ENCODE data around the gene MITF. TPM values are rescaled to one million over a fixed set of nuclear protein-coding genes. Genes with fewer than 3 reads are reported as not detected.

Gene MITF
- total RNA-seq = 1 to 10 TPM in 2 of 5 experiments, under 1 TPM in 2, not detected in 1; 0.54 to 3.9 (median 1.2) TPM
- not detected for polyA plus RNA-seq
- not detected for total RNA-seq

DNA sequence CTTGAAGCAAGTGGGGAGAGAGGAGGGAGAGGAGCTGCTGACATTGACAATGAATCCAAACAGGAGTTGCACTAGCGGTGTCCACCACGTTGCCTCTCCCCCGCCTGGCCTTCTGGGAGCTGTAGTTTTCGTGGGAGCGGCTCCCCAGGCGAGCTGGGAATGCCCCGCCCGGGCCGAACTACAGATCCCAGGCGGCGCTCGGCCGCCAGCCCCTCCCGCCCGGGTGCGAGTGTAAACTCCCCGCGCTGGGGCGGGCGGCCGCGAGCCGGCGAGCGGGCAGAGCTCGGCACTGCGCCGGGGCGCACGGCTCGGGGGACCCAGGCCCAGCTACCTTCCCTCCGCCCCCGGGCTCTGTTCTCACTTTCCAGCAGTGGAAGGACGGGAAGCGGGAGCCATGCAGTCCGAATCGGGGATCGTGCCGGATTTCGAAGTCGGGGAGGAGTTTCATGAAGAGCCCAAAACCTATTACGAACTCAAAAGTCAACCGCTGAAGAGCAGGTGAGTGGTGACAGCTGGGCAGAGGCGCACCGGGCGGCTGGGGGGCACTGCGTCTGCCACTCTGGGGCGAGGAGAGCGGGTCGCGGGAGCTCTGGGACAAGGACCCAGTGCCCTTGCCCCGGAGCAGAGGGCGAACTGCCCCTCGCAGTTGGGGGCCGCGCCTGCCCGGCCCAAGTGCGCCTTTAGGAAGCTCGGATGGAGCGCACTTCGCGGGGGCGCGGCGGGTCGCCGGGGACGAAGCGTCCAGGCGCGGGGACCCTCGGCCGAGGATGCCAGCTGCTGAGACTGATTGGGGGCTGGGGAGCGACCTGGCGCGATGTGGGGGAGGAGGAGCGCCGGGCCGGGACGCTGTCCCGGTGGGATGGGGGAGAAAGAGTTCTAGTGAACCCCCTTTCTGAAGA, at the start of gene MITF:
Gene MITF, plus strand, starts transcription at position 261 of the 899 bp plus-strand sequence. Its CDS starts 134 bp downstream, at position 395.
- ChIA-PET CTCF (no interaction called here), POLR2A (no interaction called here)
- H3K4me1 ChIP-seq (ENCODE audit: control insufficient read depth in 2 of 2, insufficient read depth in 2 of 2, low read length in 2 of 2) = peaks cover 0 to 5% of the 10 kb centered on the region in 2 donors
- peaks cover 0 to 2% of the 10 kb centered on the region in 2 donors for H3K27me3 ChIP-seq (ENCODE audit: control insufficient read depth in 2 of 2, insufficient read depth in 2 of 2, low read length in 2 of 2)
- Mint-ChIP-seq H3K4me3 (peak within 1 kb of the TSS in 9 of 10 donors; percentile 15 to 61 (median 39)), H3K27ac (no peak within 1 kb of the TSS), H3K9me3 (no peaks in the 10 kb centered on the region), H3K4me1 (peaks cover 0 to 11% (median 8%) of the 10 kb centered on the region in 7 donors), H3K36me3 (peaks cover 0 to 4% (median 0%) of the 10 kb centered on the region in 5 donors), H3K27me3 (peaks cover 50 to 80% (median 58%) of the 10 kb centered on the region in 5 donors)
- no peak within 1 kb of the TSS for H3K4me3 ChIP-seq (ENCODE audit: low read length)
- H3K9me3 ChIP-seq (ENCODE audit: control insufficient read depth in 2 of 3, low read length in 3 of 3) = no peaks in the 10 kb centered on the region
- intact Hi-C loops (cut with micrococcal nuclease) = no loop called here
- ATAC-seq (peak; percentile 89), DNase-seq (peak in 2 of 9 donors; percentile 25 to 55)
- H3K27ac ChIP-seq (ENCODE audit: low read depth, low read length) = no peak within 1 kb of the TSS
- H3K36me3 ChIP-seq (ENCODE audit: control insufficient read depth in 2 of 3, insufficient read depth in 3 of 3, low read length in 3 of 3) = no peaks in the 10 kb centered on the region

GRCh38 chr3:69691860-69692259, 47.4 kb upstream of the MITF start:
- no peak for ATAC-seq
- no peaks in the 10 kb centered on the region for H3K36me3 Mint-ChIP-seq

GRCh38 chr3:69692761-69693160, 46.5 kb upstream of the MITF start:
- ATAC-seq = no peak
- CTCF ChIA-PET = no interaction called here

More at GRCh38 chr3:69691860-69692259, 47.4 kb upstream of the MITF start:
- Histone ChIP-seq H3K4me3 (ENCODE audit: low read length) (no peak overlapping the region), H3K9me3 (ENCODE audit: control insufficient read depth in 2 of 3, low read length in 3 of 3) (no peaks in the 10 kb centered on the region), H3K27me3 (ENCODE audit: control insufficient read depth in 2 of 2, insufficient read depth in 2 of 2, low read length in 2 of 2) (no peaks in the 10 kb centered on the region), H3K27ac (ENCODE audit: low read depth, low read length) (no peak overlapping the region), H3K4me1 (ENCODE audit: control insufficient read depth in 2 of 2, insufficient read depth in 2 of 2, low read length in 2 of 2) (no peaks in the 10 kb centered on the region), H3K36me3 (ENCODE audit: control insufficient read depth in 2 of 3, insufficient read depth in 3 of 3, low read length in 3 of 3) (no peaks in the 10 kb centered on the region)
- Mint-ChIP-seq H3K9me3 (no peaks in the 10 kb centered on the region), H3K27ac (no peak overlapping the region), H3K27me3 (peaks cover 0 to 15% (median 6%) of the 10 kb centered on the region in 5 donors), H3K4me1 (no peaks in the 10 kb centered on the region), H3K4me3 (no peak overlapping the region)
- CTCF ChIA-PET = no interaction called here
- POLR2A ChIA-PET = no interaction called here
- no peak for DNase-seq
- intact Hi-C loops (cut with micrococcal nuclease) = no loop called here

GRCh38 chr3:69695443-69695842, 43.8 kb upstream of the MITF start:
- H3K9me3 ChIP-seq (ENCODE audit: control insufficient read depth in 2 of 3, low read length in 3 of 3) = peaks cover 0 to under 1% (median 0%) of the 10 kb centered on the region in 3 experiments
- DNase-seq (no peak), ATAC-seq (no peak)
- no peaks in the 10 kb centered on the region for H3K36me3 Mint-ChIP-seq
- POLR2A ChIA-PET = no interaction called here
- no peaks in the 10 kb centered on the region for H3K4me1 Mint-ChIP-seq
- no peak overlapping the region for H3K4me3 ChIP-seq (ENCODE audit: low read length)
- H3K27ac ChIP-seq (ENCODE audit: low read depth, low read length) = no peak overlapping the region
- no peaks in the 10 kb centered on the region for H3K36me3 ChIP-seq (ENCODE audit: control insufficient read depth in 2 of 3, insufficient read depth in 3 of 3, low read length in 3 of 3)
- CTCF ChIA-PET = no interaction called here
- H3K4me3 Mint-ChIP-seq = no peak overlapping the region
- H3K27ac Mint-ChIP-seq = no peak overlapping the region
- no peaks in the 10 kb centered on the region for H3K4me1 ChIP-seq (ENCODE audit: control insufficient read depth in 2 of 2, insufficient read depth in 2 of 2, low read length in 2 of 2)
- H3K27me3 ChIP-seq (ENCODE audit: control insufficient read depth in 2 of 2, insufficient read depth in 2 of 2, low read length in 2 of 2) = no peaks in the 10 kb centered on the region
- peaks cover 0 to 10% (median 4%) of the 10 kb centered on the region in 5 donors for H3K27me3 Mint-ChIP-seq
- intact Hi-C loops (cut with micrococcal nuclease) = no loop called here
- H3K9me3 Mint-ChIP-seq = peaks cover 0 to 12% (median 4%) of the 10 kb centered on the region in 11 donors

More at GRCh38 chr3:69692761-69693160, 46.5 kb upstream of the MITF start:
- H3K4me1 Mint-ChIP-seq = no peaks in the 10 kb centered on the region
- DNase-seq = no peak
- H3K9me3 ChIP-seq (ENCODE audit: control insufficient read depth in 2 of 3, low read length in 3 of 3) = no peaks in the 10 kb centered on the region
- POLR2A ChIA-PET = no interaction called here
- H3K4me3 ChIP-seq (ENCODE audit: low read length) = no peak overlapping the region
- H3K36me3 ChIP-seq (ENCODE audit: control insufficient read depth in 2 of 3, insufficient read depth in 3 of 3, low read length in 3 of 3) = no peaks in the 10 kb centered on the region
- intact Hi-C loops (cut with micrococcal nuclease) = no loop called here
- no peaks in the 10 kb centered on the region for H3K36me3 Mint-ChIP-seq
- H3K9me3 Mint-ChIP-seq = no peaks in the 10 kb centered on the region
- H3K27me3 Mint-ChIP-seq = peaks cover 0 to 19% (median 6%) of the 10 kb centered on the region in 5 donors
- no peaks in the 10 kb centered on the region for H3K4me1 ChIP-seq (ENCODE audit: control insufficient read depth in 2 of 2, insufficient read depth in 2 of 2, low read length in 2 of 2)
- no peak overlapping the region for H3K27ac ChIP-seq (ENCODE audit: low read depth, low read length)
- no peak overlapping the region for H3K4me3 Mint-ChIP-seq
- no peaks in the 10 kb centered on the region for H3K27me3 ChIP-seq (ENCODE audit: control insufficient read depth in 2 of 2, insufficient read depth in 2 of 2, low read length in 2 of 2)
- H3K27ac Mint-ChIP-seq = no peak overlapping the region

GRCh38 chr3:69695933-69696332, 43.3 kb upstream of the MITF start:
- ChIA-PET POLR2A (no interaction called here), CTCF (no interaction called here)
- no peak for DNase-seq
- Histone ChIP-seq H3K36me3 (ENCODE audit: control insufficient read depth in 2 of 3, insufficient read depth in 3 of 3, low read length in 3 of 3) (no peaks in the 10 kb centered on the region), H3K27me3 (ENCODE audit: control insufficient read depth in 2 of 2, insufficient read depth in 2 of 2, low read length in 2 of 2) (no peaks in the 10 kb centered on the region), H3K9me3 (ENCODE audit: control insufficient read depth in 2 of 3, low read length in 3 of 3) (peaks cover 0 to 5% (median 0%) of the 10 kb centered on the region in 3 experiments), H3K4me1 (ENCODE audit: control insufficient read depth in 2 of 2, insufficient read depth in 2 of 2, low read length in 2 of 2) (no peaks in the 10 kb centered on the region), H3K4me3 (ENCODE audit: low read length) (no peak overlapping the region), H3K27ac (ENCODE audit: low read depth, low read length) (no peak overlapping the region)
- no peak for ATAC-seq
- intact Hi-C loops (cut with micrococcal nuclease) = no loop called here
- peaks cover 0 to 13% (median 7%) of the 10 kb centered on the region in 11 donors for H3K9me3 Mint-ChIP-seq
- H3K27ac Mint-ChIP-seq = no peak overlapping the region
- H3K27me3 Mint-ChIP-seq = peaks cover 0 to 10% (median 2%) of the 10 kb centered on the region in 5 donors
- H3K4me3 Mint-ChIP-seq = no peak overlapping the region
- no peaks in the 10 kb centered on the region for H3K4me1 Mint-ChIP-seq
- H3K36me3 Mint-ChIP-seq = no peaks in the 10 kb centered on the region

GRCh38 chr3:69696367-69696766, 42.9 kb upstream of the MITF start:
- H3K4me3 Mint-ChIP-seq = no peak overlapping the region
- ATAC-seq (no peak), DNase-seq (no peak)
- no peaks in the 10 kb centered on the region for H3K4me1 Mint-ChIP-seq
- no peaks in the 10 kb centered on the region for H3K4me1 ChIP-seq (ENCODE audit: control insufficient read depth in 2 of 2, insufficient read depth in 2 of 2, low read length in 2 of 2)
- H3K9me3 ChIP-seq (ENCODE audit: control insufficient read depth in 2 of 3, low read length in 3 of 3) = peaks cover 0 to 6% (median 0%) of the 10 kb centered on the region in 3 experiments
- H3K27ac ChIP-seq (ENCODE audit: low read depth, low read length) = no peak overlapping the region
- POLR2A ChIA-PET = no interaction called here
- CTCF ChIA-PET = no interaction called here
- H3K27me3 ChIP-seq (ENCODE audit: control insufficient read depth in 2 of 2, insufficient read depth in 2 of 2, low read length in 2 of 2) = no peaks in the 10 kb centered on the region
- H3K36me3 ChIP-seq (ENCODE audit: control insufficient read depth in 2 of 3, insufficient read depth in 3 of 3, low read length in 3 of 3) = no peaks in the 10 kb centered on the region
- peaks cover 0 to 2% (median 0%) of the 10 kb centered on the region in 5 donors for H3K36me3 Mint-ChIP-seq
- H3K4me3 ChIP-seq (ENCODE audit: low read length) = no peak overlapping the region
- H3K9me3 Mint-ChIP-seq = peaks cover 0 to 16% (median 7%) of the 10 kb centered on the region in 11 donors
- peaks cover 0 to 10% (median 2%) of the 10 kb centered on the region in 5 donors for H3K27me3 Mint-ChIP-seq
- no peak overlapping the region for H3K27ac Mint-ChIP-seq
- intact Hi-C loops (cut with micrococcal nuclease) = no loop called here

Measured in naive thymus-derived CD4-positive, alpha-beta T cell (primary cell).